Small intestine (tissue), 16 donors: ENCODE measurements around the gene DTD1. TPM values are rescaled to one million over a fixed set of nuclear protein-coding genes. Genes with fewer than 3 reads are reported as not detected.

Experiments
- DNase-seq, 2 donors: peaks; one replicate each; pipeline versions ENCODE4 v3.0.0 to v3.0.0-alpha.2; 2013
- FAIRE-seq: peaks from 2 replicates; lab custom pipeline; 2012; peaks lifted over from hg19 to GRCh38; lab: Jason Lieb, UNC
- H3K27ac ChIP-seq, 3 donors: one replicate each; pipeline ENCODE4 v1.5.1; 2013; ENCODE audit warnings: low read length in 2 of 3, mild to moderate bottlenecking in 2 of 3, control low read depth in 1 of 3, inconsistent platforms in 1 of 3, low read depth in 1 of 3, moderate library complexity in 1 of 3
- H3K27me3 ChIP-seq, 3 donors: one replicate each; pipeline ENCODE4 v1.6.1; 2013; ENCODE audit warnings: low read length in 3 of 3, inconsistent platforms in 1 of 3; ENCODE audit not compliant: control insufficient read depth in 3 of 3, insufficient read depth in 3 of 3
- H3K36me3 ChIP-seq, 3 donors: one replicate each; pipeline ENCODE4 v1.6.1; 2013; ENCODE audit warnings: low read length in 3 of 3, inconsistent platforms in 1 of 3, low read depth in 1 of 3, mild to moderate bottlenecking in 1 of 3, moderate library complexity in 1 of 3; ENCODE audit not compliant: control insufficient read depth in 3 of 3, insufficient read depth in 2 of 3
- H3K4me1 ChIP-seq, 3 donors: one replicate each; pipeline ENCODE4 v1.6.1; 2013; ENCODE audit warnings: low read length in 2 of 3, inconsistent platforms in 1 of 3, low read depth in 1 of 3, mild to moderate bottlenecking in 1 of 3, moderate library complexity in 1 of 3; ENCODE audit not compliant: control insufficient read depth in 3 of 3, insufficient read depth in 2 of 3
- H3K4me3 ChIP-seq, 3 donors: one replicate each; pipeline ENCODE4 v1.5.1; 2013; ENCODE audit warnings: low read length in 3 of 3, control low read depth in 1 of 3, inconsistent platforms in 1 of 3, low read depth in 1 of 3, mild to moderate bottlenecking in 1 of 3, moderate library complexity in 1 of 3
- H3K9me3 ChIP-seq, 2 donors: one replicate each; pipeline ENCODE4 v1.6.1; 2013; ENCODE audit warnings: low read depth in 1 of 2, low read length in 1 of 2; ENCODE audit not compliant: control insufficient read depth in 2 of 2, insufficient read depth in 1 of 2
- WGBS, 3 donors: extraction: QIAGEN DNeasy Blood & Tissue Kit; methylation state at CpG; one replicate each; pipeline ENCODE4 v1.1.7; 2013; 5-methylcytosine and 5-hydroxymethylcytosine counted together
- long read RNA-seq, 10 donors: transcript quantifications; one replicate each; lab custom pipeline, GENCODE V29; 2026
- polyA plus RNA-seq, 4 donors: library from polyadenylated mRNA; stranded (reverse) in 3 of 4; unstranded in 1 of 4; fragments of 200-250 nt in 3 of 4; fragments of 120-200 nt in 1 of 4; gene quantifications; one replicate each; pipeline versions ENCODE4 v1.2.1 to v1.2.3, GENCODE V29; 2013
- donor health status: healthy with polysubstance abuse.
- donor health status: control.
- donor health status: control.
- donor health status: Bipolar disorder and iron deficiency.
- donor health status: healthy.

The DTD1 gene, protein sequence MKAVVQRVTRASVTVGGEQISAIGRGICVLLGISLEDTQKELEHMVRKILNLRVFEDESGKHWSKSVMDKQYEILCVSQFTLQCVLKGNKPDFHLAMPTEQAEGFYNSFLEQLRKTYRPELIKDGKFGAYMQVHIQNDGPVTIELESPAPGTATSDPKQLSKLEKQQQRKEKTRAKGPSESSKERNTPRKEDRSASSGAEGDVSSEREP
- 10 to 100 TPM in 3 of 4 donors, 1 to 10 TPM in 1; 9.6 to 25.8 (median 16.1) TPM for polyA plus RNA-seq
- long read RNA-seq, donor 1, transcript DTD1-201 (6 exons, 1,387 nt) = major isoform, 17 of 42 reads
- long read RNA-seq, donor 1, partial matches to known transcripts = 25 of 42 reads
- long read RNA-seq, donor 1, other reads (novel, unspliced or antisense) = 0 of 42 reads
- long read RNA-seq, donor 2, partial matches to known transcripts = 0 of 2 reads
- long read RNA-seq, donor 2, other reads (novel, unspliced or antisense) = 0 of 2 reads
- long read RNA-seq, donor 3, partial matches to known transcripts = 0 of 4 reads
- long read RNA-seq, donor 3, other reads (novel, unspliced or antisense) = 0 of 4 reads
- long read RNA-seq, donor 4, partial matches to known transcripts = 0 of 1 reads
- long read RNA-seq, donor 4, other reads (novel, unspliced or antisense) = 0 of 1 reads
- long read RNA-seq, donor 5, partial matches to known transcripts = 7 of 9 reads
- long read RNA-seq, donor 5, other reads (novel, unspliced or antisense) = 0 of 9 reads
- long read RNA-seq, donor 6, partial matches to known transcripts = 8 of 12 reads
- long read RNA-seq, donor 6, other reads (novel, unspliced or antisense) = 0 of 12 reads
- long read RNA-seq, donor 7, transcript DTD1-201 (6 exons, 1,387 nt) = major isoform, 8 of 21 reads
- long read RNA-seq, donor 7, partial matches to known transcripts = 13 of 21 reads
- long read RNA-seq, donor 7, other reads (novel, unspliced or antisense) = 0 of 21 reads
- long read RNA-seq, donor 8, partial matches to known transcripts = 0 of 1 reads
- long read RNA-seq, donor 8, other reads (novel, unspliced or antisense) = 0 of 1 reads
- long read RNA-seq, donor 9, partial matches to known transcripts = 0 of 2 reads
- long read RNA-seq, donor 9, other reads (novel, unspliced or antisense) = 0 of 2 reads
- long read RNA-seq, donor 10, transcript DTD1-201 (6 exons, 1,387 nt) = major isoform, 11 of 11 reads
- long read RNA-seq, donor 10, partial matches to known transcripts = 0 of 11 reads
- long read RNA-seq, donor 10, other reads (novel, unspliced or antisense) = 0 of 11 reads

DNA sequence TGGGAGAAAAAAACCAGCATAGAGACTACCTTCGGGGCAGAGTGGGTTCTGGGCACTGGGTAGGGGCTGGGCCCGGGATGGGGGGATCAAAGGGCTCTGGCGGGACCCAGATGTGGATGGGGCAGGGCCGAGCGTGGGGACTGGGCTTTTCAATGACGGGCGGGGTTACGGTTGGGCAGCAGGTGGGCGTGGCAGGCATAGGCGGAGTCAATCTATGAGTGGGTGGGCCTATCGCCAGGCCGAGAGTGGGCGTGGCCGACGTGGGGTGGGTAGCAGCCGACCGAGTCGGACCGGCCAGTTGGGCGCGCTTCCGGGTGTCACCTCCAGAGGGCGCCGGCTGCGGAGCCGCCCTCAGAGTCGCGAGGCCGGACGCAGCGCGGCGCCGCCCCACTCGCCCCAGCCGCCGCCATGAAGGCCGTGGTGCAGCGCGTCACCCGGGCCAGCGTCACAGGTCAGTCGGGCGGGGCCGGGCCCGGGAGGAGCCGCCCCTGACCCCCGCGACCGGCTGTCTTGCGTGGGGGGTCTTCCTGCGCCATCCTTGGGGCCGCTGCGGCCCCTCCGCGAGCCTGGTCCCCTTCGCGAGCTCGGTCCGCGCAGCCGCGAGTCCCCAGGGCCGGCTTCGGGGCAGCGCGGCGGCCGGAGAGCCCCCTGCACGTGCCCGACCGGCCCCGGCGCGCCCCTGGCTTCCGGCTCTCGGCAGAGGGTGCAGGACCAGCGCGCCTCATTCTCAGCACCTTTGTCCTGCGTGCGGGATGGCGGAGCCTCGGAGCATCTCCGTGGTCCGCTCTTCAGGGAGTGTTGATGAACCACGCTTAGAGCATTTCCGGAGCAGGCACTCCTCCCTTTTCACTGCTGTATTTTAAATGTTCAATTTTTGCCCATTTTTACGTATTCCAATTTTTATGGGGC lies at the start of gene DTD1:
TSS of gene DTD1 (plus strand) at position 390 of the 909 bp plus-strand sequence. CDS start at position 409, 19 bp downstream.
- H3K9me3 ChIP-seq = no peaks in the 10 kb centered on the region
- WGBS, 3 donors = 0 to 1% (median 0%) methylated on average over 47 to 88 of the region's 88 CpGs
- H3K4me1 ChIP-seq = peaks cover 0 to 6% (median 6%) of the 10 kb centered on the region in 3 donors
- H3K36me3 ChIP-seq = no peaks in the 10 kb centered on the region
- H3K4me3 ChIP-seq = peak within 1 kb of the TSS; percentile 52 to 88 (median 76)
- H3K27ac ChIP-seq = peak within 1 kb of the TSS in 1 of 3 donors; percentile 82
- FAIRE-seq = no peak
- DNase-seq = peak; percentile 84 to 88
- peaks cover 0 to 3% (median 0%) of the 10 kb centered on the region in 3 donors for H3K27me3 ChIP-seq

DNA sequence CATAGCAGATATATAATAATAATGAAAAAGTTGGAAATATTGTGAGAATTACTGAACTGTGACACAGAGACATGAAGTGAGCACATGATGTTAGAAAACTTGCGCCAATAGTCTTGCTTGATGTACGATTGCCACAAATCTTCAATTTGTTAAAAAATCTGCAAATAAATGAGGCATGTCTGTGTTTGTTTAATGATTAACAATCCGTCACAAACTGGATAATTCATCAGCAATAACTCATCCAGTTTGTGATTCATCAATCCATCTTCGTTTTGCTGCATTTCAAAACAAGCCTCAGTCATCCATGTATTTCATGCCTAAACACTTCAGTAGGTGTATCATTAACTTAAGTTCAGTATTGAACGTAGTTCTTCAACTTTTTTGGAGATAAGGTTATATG lies 46.1 kb upstream of the DTD1 start:
- Histone ChIP-seq H3K9me3 (no peaks in the 10 kb centered on the region), H3K4me1 (no peaks in the 10 kb centered on the region), H3K36me3 (peaks cover 3 to 29% (median 7%) of the 10 kb centered on the region in 3 donors), H3K4me3 (no peak overlapping the region), H3K27ac (no peak overlapping the region), H3K27me3 (no peaks in the 10 kb centered on the region)
- DNase-seq = no peak
- no peak for FAIRE-seq
- 56 to 83% (median 72%) methylated on average over 5 of the region's 5 CpGs for WGBS, 3 donors

DNA sequence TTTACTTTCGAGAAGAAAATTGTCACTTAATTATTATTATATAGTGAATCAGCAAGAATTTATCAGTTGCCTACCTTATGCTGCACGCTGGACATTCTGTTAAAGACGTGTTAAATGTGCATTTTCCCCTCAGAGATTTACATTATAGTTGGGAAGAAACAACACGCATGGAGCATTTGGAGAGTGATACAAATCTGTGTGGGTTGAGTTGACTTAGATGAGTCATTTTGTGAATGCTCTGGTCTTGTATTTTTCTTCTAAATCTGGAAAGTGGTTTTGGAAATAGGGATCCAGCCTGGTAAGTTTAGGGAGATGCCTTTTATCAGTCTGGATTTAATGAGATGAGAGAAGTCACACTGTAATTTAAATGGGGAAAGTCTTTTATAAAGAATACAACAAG lies 44.6 kb upstream of the DTD1 start:
- Histone ChIP-seq H3K9me3 (no peaks in the 10 kb centered on the region), H3K36me3 (peaks cover 6 to 33% (median 10%) of the 10 kb centered on the region in 3 donors), H3K27me3 (no peaks in the 10 kb centered on the region), H3K4me1 (no peaks in the 10 kb centered on the region), H3K4me3 (no peak overlapping the region), H3K27ac (peak overlapping the region in 1 of 3 donors; percentile 92)
- WGBS, 3 donors = 95 to 97% (median 96%) methylated on average over 4 of the region's 4 CpGs
- no peak for DNase-seq
- FAIRE-seq = no peak

DNA sequence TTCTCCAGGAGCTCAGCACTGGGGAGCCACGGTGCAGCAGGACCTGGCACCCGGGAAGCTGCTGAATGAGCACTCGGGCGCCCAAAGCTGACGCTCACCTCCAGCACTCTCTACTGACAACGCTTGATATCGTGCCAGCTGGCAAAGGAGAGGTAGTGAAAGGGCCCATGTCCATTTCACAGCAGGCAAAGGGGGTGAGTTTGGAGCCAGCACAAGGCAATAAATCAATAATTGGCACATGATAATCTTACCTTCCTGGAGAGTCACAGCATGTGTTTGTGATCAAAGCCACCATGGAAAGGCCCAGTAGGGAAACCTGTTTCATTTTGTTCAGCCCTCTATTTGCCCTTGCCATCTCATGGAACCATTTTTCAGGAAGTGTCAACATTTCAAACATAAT lies 43.9 kb upstream of the DTD1 start:
- H3K4me3 ChIP-seq = no peak overlapping the region
- H3K36me3 ChIP-seq = peaks cover 8 to 35% (median 12%) of the 10 kb centered on the region in 3 donors
- H3K27ac ChIP-seq = peak overlapping the region in 2 of 3 donors; percentile 37 to 92
- H3K9me3 ChIP-seq = no peaks in the 10 kb centered on the region
- FAIRE-seq = no peak
- 14 to 78% (median 48%) methylated on average over 7 of the region's 7 CpGs for WGBS, 3 donors
- no peaks in the 10 kb centered on the region for H3K4me1 ChIP-seq
- DNase-seq = peak in 1 of 2 donors; percentile 81
- no peaks in the 10 kb centered on the region for H3K27me3 ChIP-seq

DNA sequence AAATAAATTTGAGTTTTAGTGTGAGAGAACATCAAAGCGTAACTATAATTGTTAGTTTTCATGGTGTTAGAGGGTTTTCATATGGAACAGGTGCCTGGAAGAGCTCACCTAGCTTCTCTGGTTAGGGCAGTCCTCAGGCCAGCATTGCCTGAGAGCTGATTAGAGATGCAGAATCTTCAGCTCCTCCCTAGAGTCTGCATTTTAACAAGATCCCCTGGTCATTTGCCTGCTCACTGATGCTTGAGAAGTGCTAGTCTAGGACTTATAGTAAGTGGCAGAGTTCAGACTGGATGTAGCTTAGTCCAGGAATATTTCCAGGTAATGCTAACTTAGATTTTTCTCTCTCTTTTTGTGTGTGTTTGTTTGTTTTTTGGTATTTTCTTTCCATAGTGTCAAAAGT lies 42.3 kb upstream of the DTD1 start:
- FAIRE-seq (no peak), DNase-seq (no peak)
- H3K9me3 ChIP-seq = no peaks in the 10 kb centered on the region
- H3K36me3 ChIP-seq = peaks cover 8 to 43% (median 12%) of the 10 kb centered on the region in 3 donors
- H3K4me3 ChIP-seq = no peak overlapping the region
- WGBS, 3 donors = 90 to 95% (median 94%) methylated on average over 1 of the region's 1 CpG
- H3K4me1 ChIP-seq = no peaks in the 10 kb centered on the region
- H3K27me3 ChIP-seq = no peaks in the 10 kb centered on the region
- no peak overlapping the region for H3K27ac ChIP-seq

DNA sequence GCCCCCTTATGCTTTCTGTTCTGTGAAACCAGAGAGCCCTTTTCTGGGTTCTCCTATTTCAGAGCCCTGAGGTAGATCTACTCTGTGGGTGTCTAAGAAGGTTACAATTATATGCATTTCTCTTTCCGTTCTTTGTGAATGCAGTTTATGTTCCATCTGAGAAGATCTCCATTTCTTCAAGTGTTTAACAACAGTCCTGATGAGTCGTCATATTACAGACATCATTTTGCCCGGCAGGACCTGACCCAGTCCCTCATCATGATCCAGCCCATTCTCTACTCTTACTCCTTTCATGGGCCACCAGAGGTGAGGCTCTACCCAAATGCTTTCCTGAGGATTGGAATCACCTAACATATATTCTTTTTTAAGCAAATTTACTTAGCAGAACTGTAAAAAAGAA lies 39.4 kb upstream of the DTD1 start:
- no peak for DNase-seq
- FAIRE-seq = no peak
- Histone ChIP-seq H3K4me3 (no peak overlapping the region), H3K4me1 (no peaks in the 10 kb centered on the region), H3K9me3 (no peaks in the 10 kb centered on the region), H3K36me3 (peaks cover 11 to 44% (median 16%) of the 10 kb centered on the region in 3 donors), H3K27ac (no peak overlapping the region), H3K27me3 (no peaks in the 10 kb centered on the region)
- WGBS, 3 donors = 94 to 97% (median 96%) methylated on average over 3 of the region's 3 CpGs

DNA sequence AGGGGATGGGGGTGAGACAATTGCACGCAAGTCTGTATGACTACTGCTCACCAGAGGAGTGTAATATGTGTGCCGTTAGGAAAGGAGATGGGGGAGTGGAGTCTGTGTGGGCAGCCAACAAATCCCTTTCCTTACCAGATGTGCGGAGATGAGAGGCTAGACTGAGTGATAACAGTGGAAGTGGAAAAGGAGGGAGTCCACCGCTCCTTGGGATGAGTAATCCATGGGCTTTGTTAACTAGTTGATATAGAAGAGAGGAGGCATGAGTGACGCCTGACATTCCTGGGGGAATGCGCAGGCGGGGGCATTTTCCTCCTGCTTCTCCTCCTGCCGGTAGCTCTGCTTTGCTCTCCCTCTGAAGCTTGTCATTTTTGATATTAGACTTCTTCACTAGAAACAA lies 34.1 kb upstream of the DTD1 start:
- no peak for FAIRE-seq
- 97 to 99% (median 98%) methylated on average over 8 of the region's 8 CpGs for WGBS, 3 donors
- H3K27ac ChIP-seq = no peak overlapping the region
- no peak for DNase-seq
- H3K27me3 ChIP-seq = no peaks in the 10 kb centered on the region
- peaks cover 11 to 42% (median 15%) of the 10 kb centered on the region in 3 donors for H3K36me3 ChIP-seq
- no peaks in the 10 kb centered on the region for H3K4me1 ChIP-seq
- H3K9me3 ChIP-seq = no peaks in the 10 kb centered on the region
- H3K4me3 ChIP-seq = no peak overlapping the region
